Trophoblast cell (in vitro differentiated cells and primary cell): ENCODE results near the gene KLHL36.
"Not testable (repeated sequence)": the region's sequence is repeated elsewhere in the genome, so short reads cannot be mapped to it uniquely, and the experiment has no call there.

Experiments used
- DNase-seq, 2 donors: peaks; one replicate each; pipeline ENCODE4 v3.0.0-alpha.2; 2016
- H2AFZ ChIP-seq: 2 replicates; pipeline ENCODE4 v1.6.1; 2013; ENCODE audit warnings: low read length, moderate library complexity, mild to moderate bottlenecking; ENCODE audit not compliant: insufficient read depth, poor library complexity
- H2AK5ac ChIP-seq: 2 replicates; pipeline ENCODE4 v1.6.1; 2013; ENCODE audit warnings: mild to moderate bottlenecking, low read length
- H2BK120ac ChIP-seq: 2 replicates; pipeline ENCODE4 v1.6.1; 2013; ENCODE audit warnings: low read length, mild to moderate bottlenecking, moderate library complexity; ENCODE audit not compliant: insufficient read depth, poor library complexity
- H2BK12ac ChIP-seq: 2 replicates; pipeline ENCODE4 v1.6.1; 2013; ENCODE audit warnings: mild to moderate bottlenecking, low read length, moderate library complexity
- H2BK5ac ChIP-seq: 2 replicates; pipeline ENCODE4 v1.6.1; 2013; ENCODE audit warnings: low read length, low read depth, moderate library complexity, mild to moderate bottlenecking; ENCODE audit not compliant: poor library complexity
- H3K14ac ChIP-seq: 2 replicates; pipeline ENCODE4 v1.6.1; 2013; ENCODE audit warnings: mild to moderate bottlenecking, low read length
- H3K18ac ChIP-seq: 2 replicates; pipeline ENCODE4 v1.6.1; 2013; ENCODE audit warnings: mild to moderate bottlenecking, low read length
- H3K23ac ChIP-seq: 2 replicates; pipeline ENCODE4 v1.6.1; 2013; ENCODE audit warnings: low read length
- H3K27ac ChIP-seq: 2 replicates; pipeline ENCODE4 v1.5.1; 2013; ENCODE audit warnings: low read depth, mild to moderate bottlenecking, inconsistent platforms, low read length, moderate library complexity
- H3K27me3 ChIP-seq: 2 replicates; pipeline ENCODE4 v1.6.1; 2013; ENCODE audit warnings: inconsistent platforms, mild to moderate bottlenecking, low read length, moderate library complexity; ENCODE audit not compliant: insufficient read depth
- H3K36me3 ChIP-seq, 2 experiments: 1 replicate in 1 of 2; 2 replicates in 1 of 2; pipeline ENCODE4 v1.6.1; 2013; ENCODE audit warnings: low read length in 2 of 2, mild to moderate bottlenecking in 2 of 2, moderate library complexity in 1 of 2; ENCODE audit not compliant: insufficient read depth in 2 of 2, control insufficient read depth in 1 of 2
- H3K4ac ChIP-seq: 2 replicates; pipeline ENCODE4 v1.6.1; 2013; ENCODE audit warnings: low read depth, mild to moderate bottlenecking, low read length, moderate library complexity
- H3K4me1 ChIP-seq, 2 experiments: 1 replicate in 1 of 2; 2 replicates in 1 of 2; pipeline ENCODE4 v1.6.1; 2013; ENCODE audit warnings: low read length in 2 of 2, mild to moderate bottlenecking in 2 of 2, moderate library complexity in 1 of 2; ENCODE audit not compliant: insufficient read depth in 2 of 2, control insufficient read depth in 1 of 2
- H3K4me2 ChIP-seq: 2 replicates; pipeline ENCODE4 v1.6.1; 2013; ENCODE audit warnings: inconsistent platforms, mild to moderate bottlenecking, low read length, moderate library complexity
- H3K4me3 ChIP-seq: 2 replicates; pipeline ENCODE4 v1.5.1; 2013; ENCODE audit warnings: mild to moderate bottlenecking, low read depth, low read length, inconsistent platforms
- H3K79me1 ChIP-seq: one replicate; pipeline ENCODE4 v1.6.1; 2013; ENCODE audit warnings: low read length
- H3K79me2 ChIP-seq: 2 replicates; pipeline ENCODE4 v1.6.1; 2013; ENCODE audit warnings: low read length, mild to moderate bottlenecking; ENCODE audit not compliant: control insufficient read depth, insufficient read depth, poor library complexity
- H3K9ac ChIP-seq: 2 replicates; pipeline ENCODE4 v1.6.1; 2013; ENCODE audit warnings: mild to moderate bottlenecking, low read length
- H3K9me3 ChIP-seq: 2 replicates; pipeline ENCODE4 v1.6.1; 2013; ENCODE audit warnings: low read depth, mild to moderate bottlenecking, control low read depth, inconsistent platforms, low read length; ENCODE audit not compliant: insufficient read depth
- H4K12ac ChIP-seq: 2 replicates; pipeline ENCODE4 v1.6.1; 2013; ENCODE audit warnings: low read depth, mild to moderate bottlenecking, low read length, moderate library complexity
- H4K8ac ChIP-seq: 2 replicates; pipeline ENCODE4 v1.6.1; 2013; ENCODE audit warnings: low read depth, mild to moderate bottlenecking, low read length, moderate library complexity
- H4K91ac ChIP-seq: one replicate; pipeline ENCODE4 v1.6.1; 2013; ENCODE audit warnings: low read depth, mild to moderate bottlenecking, low read length, moderate library complexity
- WGBS: extraction: QIAGEN DNeasy Blood & Tissue Kit; methylation state at CpG from one replicate; pipeline ENCODE4 v1.1.7; 2013; ENCODE audit warnings: missing lambda C conversion rate; ENCODE audit not compliant: insufficient read length, insufficient coverage; ENCODE audit errors: extremely low coverage; 5-methylcytosine and 5-hydroxymethylcytosine counted together

The KLHL36 gene

DNA sequence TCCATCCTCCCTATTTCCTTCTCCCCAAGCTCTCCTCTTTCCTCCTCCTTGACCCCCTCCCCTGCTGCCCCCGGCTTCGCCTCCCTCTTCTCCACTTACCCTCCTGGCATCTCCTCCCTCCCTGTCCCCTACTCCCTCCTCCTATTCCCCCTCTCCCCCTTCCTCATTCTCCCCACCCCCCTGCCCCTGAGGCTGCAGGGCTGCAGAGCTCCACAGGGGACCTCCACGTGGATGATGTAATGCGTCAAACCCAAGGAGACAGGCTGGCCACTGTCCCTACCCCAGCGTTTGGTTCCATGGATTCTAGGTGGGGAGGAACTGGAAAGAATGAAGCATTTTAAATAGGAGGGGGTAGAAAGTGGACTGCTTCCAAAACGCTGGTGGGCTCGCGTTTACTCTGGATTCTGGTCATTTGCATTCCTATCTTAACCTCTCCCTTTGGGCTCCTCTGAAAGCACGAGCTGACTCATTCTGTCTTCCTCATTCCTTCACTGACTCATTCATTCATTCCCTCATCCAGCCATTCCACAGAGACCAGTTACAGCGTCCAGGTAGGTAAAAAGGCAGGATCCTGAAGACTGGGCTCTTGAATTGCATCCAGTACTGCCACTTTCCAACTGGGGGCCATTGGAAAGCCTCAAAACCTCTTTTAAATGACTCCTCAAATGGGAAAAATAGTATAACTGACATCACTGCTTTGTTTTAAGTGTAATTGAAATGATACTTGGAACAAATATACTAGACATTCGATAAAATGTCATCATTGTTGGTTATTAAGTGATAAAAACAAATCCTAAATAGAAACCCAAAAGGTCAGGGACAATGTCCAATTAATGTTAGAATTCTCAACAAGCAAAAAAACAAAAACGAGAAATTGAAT is 29.5 kb upstream of the KLHL36 start:
- no peak overlapping the region for H2BK12ac ChIP-seq
- WGBS = no CpG with 5 or more reads among the region's 12 CpGs
- H2BK5ac ChIP-seq = peak overlapping the region; percentile 78
- H3K79me2 ChIP-seq = peaks cover 14% of the 10 kb centered on the region
- H2AK5ac ChIP-seq = no peak overlapping the region
- peaks cover 8 to 10% of the 10 kb centered on the region in 2 experiments for H3K4me1 ChIP-seq
- H3K14ac ChIP-seq = no peak overlapping the region
- peak overlapping the region; percentile 91 for H3K27ac ChIP-seq
- peak overlapping the region; percentile 52 for H3K18ac ChIP-seq
- H3K4me3 ChIP-seq = no peak overlapping the region
- H3K27me3 ChIP-seq = no peaks in the 10 kb centered on the region
- H3K9ac ChIP-seq = no peak overlapping the region
- H4K91ac ChIP-seq = peak overlapping the region; percentile 84
- H3K9me3 ChIP-seq = no peaks in the 10 kb centered on the region
- peak overlapping the region; percentile 43 for H2AFZ ChIP-seq
- peaks cover 11% of the 10 kb centered on the region in 2 experiments for H3K36me3 ChIP-seq
- peak overlapping the region; percentile 82 for H2BK120ac ChIP-seq
- peak overlapping the region; percentile 81 for H4K8ac ChIP-seq
- H3K23ac ChIP-seq = no peak overlapping the region
- DNase-seq = peak; percentile 87 to 96
- peak overlapping the region; percentile 39 for H3K4me2 ChIP-seq
- no peak overlapping the region for H4K12ac ChIP-seq
- peaks cover 13% of the 10 kb centered on the region for H3K79me1 ChIP-seq
- H3K4ac ChIP-seq = no peak overlapping the region

DNA sequence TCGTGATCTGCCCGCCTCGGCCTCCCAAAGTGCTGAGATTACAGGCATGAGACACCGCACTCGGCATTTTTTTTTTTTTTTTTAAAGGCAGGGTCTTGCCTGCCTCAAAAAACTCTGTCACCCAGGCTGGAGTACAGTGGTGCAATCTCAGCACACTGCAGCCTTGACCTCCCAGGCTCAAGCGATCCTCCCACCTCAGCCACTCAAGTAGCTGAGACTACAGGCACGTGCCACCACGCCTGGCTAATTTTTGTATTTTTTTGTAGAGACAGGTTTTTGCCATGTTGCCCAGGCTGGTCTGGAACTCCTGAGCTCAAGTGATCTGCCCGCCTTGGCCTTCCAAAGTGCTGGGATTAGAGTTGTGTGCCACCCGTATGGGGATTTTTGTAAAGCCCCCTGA is 27.4 kb upstream of the KLHL36 start:
- H2AFZ ChIP-seq, H3K18ac ChIP-seq, H2BK5ac ChIP-seq, H3K14ac ChIP-seq, H2BK12ac ChIP-seq, H2AK5ac ChIP-seq, H3K4ac ChIP-seq, H3K27me3 ChIP-seq, H3K4me3 ChIP-seq, H3K36me3 ChIP-seq, H3K23ac ChIP-seq, H3K27ac ChIP-seq, H4K12ac ChIP-seq, H3K9me3 ChIP-seq, H3K4me2 ChIP-seq, H3K4me1 ChIP-seq, H2BK120ac ChIP-seq, DNase-seq, H4K8ac ChIP-seq, H3K9ac ChIP-seq: not testable (repeated sequence)
- H3K79me2 ChIP-seq = peaks cover 14% of the 10 kb centered on the region
- peak overlapping the region; percentile 18 for H4K91ac ChIP-seq
- H3K79me1 ChIP-seq = peaks cover 13% of the 10 kb centered on the region
- no CpG with 5 or more reads among the region's 10 CpGs for WGBS

DNA sequence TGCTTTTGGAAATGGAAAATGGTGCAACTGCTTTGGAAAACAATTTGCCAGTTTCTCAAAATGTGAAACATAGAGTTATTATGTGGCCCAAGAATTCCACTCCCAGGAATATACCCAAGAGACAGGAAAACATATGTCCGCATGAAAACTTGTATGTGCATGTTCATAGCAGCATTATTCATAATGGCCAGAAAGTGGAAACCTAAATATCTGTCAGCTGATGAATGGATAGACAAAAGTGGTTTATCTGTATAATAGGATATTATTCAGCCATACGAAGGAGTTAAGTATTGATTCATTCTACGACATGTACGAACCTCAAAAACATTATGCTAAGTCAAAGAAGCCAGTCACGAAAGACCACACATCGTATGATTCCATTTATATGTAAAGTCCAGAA is 22.8 kb upstream of the KLHL36 start:
- Histone ChIP-seq H3K79me2 (no peaks in the 10 kb centered on the region), H2BK120ac (no peak overlapping the region), H3K36me3 (no peaks in the 10 kb centered on the region), H2AFZ (no peak overlapping the region), H4K91ac (no peak overlapping the region), H3K27ac (no peak overlapping the region), H3K4ac (no peak overlapping the region), H3K14ac (no peak overlapping the region), H3K4me1 (no peaks in the 10 kb centered on the region), H2BK12ac (no peak overlapping the region), H3K4me2 (no peak overlapping the region), H3K4me3 (no peak overlapping the region), H3K9ac (no peak overlapping the region), H4K12ac (no peak overlapping the region), H3K27me3 (no peaks in the 10 kb centered on the region), H3K79me1 (no peaks in the 10 kb centered on the region), H3K9me3 (peaks cover under 1% of the 10 kb centered on the region), H3K18ac (no peak overlapping the region), H2BK5ac (no peak overlapping the region), H4K8ac (no peak overlapping the region), H2AK5ac (no peak overlapping the region), H3K23ac (no peak overlapping the region)
- no CpG with 5 or more reads among the region's 6 CpGs for WGBS
- DNase-seq = no peak

DNA sequence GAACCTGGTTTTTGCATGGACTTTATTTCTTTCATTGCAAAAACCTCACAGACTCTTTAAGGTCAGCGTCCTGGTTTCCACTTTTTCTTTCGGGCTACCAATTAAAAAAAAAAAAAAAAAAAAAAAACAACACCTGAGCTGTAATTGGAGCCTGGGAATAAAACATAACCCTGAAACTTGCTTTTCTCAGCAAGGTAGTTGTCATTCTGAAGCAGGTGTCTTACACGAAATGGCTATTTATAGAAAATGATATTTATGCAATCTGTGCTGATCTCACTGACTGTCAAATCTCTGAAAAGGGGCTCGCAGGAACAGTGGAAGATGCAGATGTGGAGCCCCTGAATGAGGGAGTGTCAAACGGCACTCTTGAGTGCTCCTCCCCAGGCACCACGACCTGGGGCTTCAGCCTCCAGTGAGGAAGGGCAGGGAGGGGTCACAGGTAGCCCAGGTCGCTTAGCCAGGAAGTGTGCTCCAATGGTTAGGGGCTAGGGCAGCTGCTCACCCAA is 20.0 kb upstream of the KLHL36 start:
- no CpG with 5 or more reads among the region's 7 CpGs for WGBS
- Histone ChIP-seq H4K91ac (no peak overlapping the region), H2BK5ac (no peak overlapping the region), H3K9me3 (peaks cover 2% of the 10 kb centered on the region), H2AFZ (no peak overlapping the region), H3K18ac (no peak overlapping the region), H3K4me2 (no peak overlapping the region), H3K4me3 (no peak overlapping the region), H3K23ac (no peak overlapping the region), H2BK12ac (no peak overlapping the region), H3K27ac (no peak overlapping the region), H2BK120ac (no peak overlapping the region), H3K79me2 (no peaks in the 10 kb centered on the region), H3K4ac (no peak overlapping the region), H3K4me1 (no peaks in the 10 kb centered on the region), H3K9ac (no peak overlapping the region), H3K79me1 (no peaks in the 10 kb centered on the region), H4K8ac (no peak overlapping the region), H2AK5ac (peak overlapping the region; percentile 29), H3K36me3 (no peaks in the 10 kb centered on the region), H4K12ac (no peak overlapping the region), H3K14ac (no peak overlapping the region), H3K27me3 (no peaks in the 10 kb centered on the region)
- no peak for DNase-seq
